ENCODE results near the gene TIPARP.
A peak's percentile ranks its signal among the peaks of the same experiment; 100 is the strongest.

Gene TIPARP

DNA sequence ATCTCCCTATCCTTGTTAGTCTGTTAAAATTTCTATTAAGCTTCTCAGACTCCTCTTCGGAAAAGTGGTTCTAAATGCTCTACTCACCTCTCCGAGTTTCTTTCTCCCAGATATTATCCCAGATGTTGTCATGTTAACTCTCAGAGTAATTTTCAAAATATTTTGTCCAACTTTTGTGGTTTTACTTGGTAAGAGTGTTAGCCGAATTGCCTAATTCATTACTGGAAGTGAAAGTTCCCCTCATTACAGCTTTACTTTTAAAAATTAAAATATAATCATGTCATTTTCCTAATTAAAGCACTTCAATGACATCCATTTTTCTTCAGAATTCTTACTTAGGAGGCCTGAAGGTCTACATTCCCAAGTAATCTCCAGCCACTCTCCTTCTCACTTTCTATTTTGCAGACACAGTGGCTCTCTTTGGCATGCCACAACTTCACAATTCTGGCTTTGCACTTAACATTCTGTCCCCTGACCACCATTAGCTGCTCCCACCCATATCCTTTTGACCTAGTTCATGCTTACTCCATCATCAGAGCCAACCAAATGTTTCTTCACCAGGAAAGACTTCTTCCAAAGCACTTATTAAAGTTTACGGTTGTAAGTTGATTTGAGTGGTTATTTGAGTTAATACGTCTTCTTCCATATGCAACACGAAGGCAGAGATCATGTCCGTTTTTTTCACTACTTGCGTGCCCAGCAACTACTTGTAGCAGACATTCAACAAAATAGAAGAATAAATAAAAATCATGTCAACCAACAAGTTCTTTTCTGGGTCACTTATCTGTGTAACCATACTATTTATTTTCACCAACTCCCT is 10.2 kb upstream of the TIPARP start:
- Mint-ChIP-seq H3K4me1 (peaks cover 42% of the 10 kb centered on the region), H3K36me3 (no peaks in the 10 kb centered on the region), H3K9me3 (no peaks in the 10 kb centered on the region), H3K4me3 (no peak overlapping the region), H3K27me3 (no peaks in the 10 kb centered on the region), H3K27ac (peak overlapping the region; percentile 25)
- ATAC-seq = no peak

DNA sequence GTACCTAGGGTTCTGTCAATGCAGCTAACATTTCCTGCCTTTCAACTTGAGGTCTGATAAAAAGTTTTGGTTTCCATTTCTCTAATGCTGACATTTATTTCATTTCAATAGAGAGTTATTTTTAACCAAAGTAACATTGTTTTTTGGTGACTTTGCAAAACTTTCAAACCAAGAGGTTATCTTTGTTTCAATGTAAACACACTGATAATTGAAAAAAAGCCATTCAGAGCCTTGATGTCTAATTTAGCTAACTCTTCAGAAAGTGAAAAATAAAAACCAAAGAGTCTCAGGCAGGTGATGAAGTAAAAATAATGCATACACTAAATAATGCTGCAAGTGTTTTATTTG is 9.6 kb upstream of the TIPARP start:
- H3K4me3 Mint-ChIP-seq = no peak overlapping the region
- ATAC-seq = peak; percentile 60
- no peaks in the 10 kb centered on the region for H3K27me3 Mint-ChIP-seq
- H3K4me1 Mint-ChIP-seq = peaks cover 42% of the 10 kb centered on the region
- no peaks in the 10 kb centered on the region for H3K36me3 Mint-ChIP-seq
- no peaks in the 10 kb centered on the region for H3K9me3 Mint-ChIP-seq
- H3K27ac Mint-ChIP-seq = peak overlapping the region; percentile 25

DNA sequence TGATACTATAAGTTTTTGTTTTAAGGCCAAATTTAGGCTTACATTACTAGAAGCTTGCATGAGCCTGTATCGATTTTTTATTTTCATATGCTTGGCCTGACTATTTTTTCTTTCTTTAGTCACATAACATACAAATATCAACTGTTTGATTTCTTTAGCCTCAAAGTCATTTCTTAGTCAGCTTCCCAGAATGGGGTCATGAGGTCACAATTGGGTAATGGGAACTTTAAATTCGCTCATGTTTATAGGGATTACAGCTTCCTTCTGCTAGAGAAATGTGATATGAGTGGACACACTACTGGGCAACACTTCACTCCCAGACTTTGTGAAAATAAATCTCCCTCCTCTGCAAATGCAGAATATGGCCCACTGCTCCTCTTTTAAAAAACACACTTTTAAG is 9.1 kb upstream of the TIPARP start:
- Mint-ChIP-seq H3K27ac (peak overlapping the region; percentile 26), H3K9me3 (no peaks in the 10 kb centered on the region), H3K36me3 (no peaks in the 10 kb centered on the region), H3K4me1 (peaks cover 42% of the 10 kb centered on the region), H3K4me3 (no peak overlapping the region), H3K27me3 (no peaks in the 10 kb centered on the region)
- ATAC-seq = no peak

DNA sequence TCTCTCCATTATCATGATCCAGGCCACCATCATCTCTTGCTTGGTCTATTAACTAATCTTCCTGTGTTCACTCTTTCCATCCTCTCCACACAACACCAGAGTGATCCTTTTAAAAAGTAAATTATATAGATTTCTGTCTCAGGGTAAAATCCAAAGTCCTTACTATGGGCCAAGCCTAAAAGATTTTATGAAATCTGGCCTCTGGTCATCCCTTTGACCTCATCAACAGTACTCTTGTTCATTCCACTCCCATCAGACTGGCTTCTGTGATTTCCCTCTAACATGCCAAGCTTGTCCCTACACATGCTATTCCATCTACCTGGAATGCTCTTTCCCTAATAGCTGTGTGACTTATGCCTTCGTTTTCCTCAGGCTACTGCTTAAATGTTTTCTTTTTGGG is 8.3 kb upstream of the TIPARP start:
- H3K36me3 Mint-ChIP-seq = no peaks in the 10 kb centered on the region
- peaks cover 39% of the 10 kb centered on the region for H3K4me1 Mint-ChIP-seq
- H3K9me3 Mint-ChIP-seq = no peaks in the 10 kb centered on the region
- no peak overlapping the region for H3K4me3 Mint-ChIP-seq
- H3K27ac Mint-ChIP-seq = peak overlapping the region; percentile 26
- ATAC-seq = no peak
- no peaks in the 10 kb centered on the region for H3K27me3 Mint-ChIP-seq

DNA sequence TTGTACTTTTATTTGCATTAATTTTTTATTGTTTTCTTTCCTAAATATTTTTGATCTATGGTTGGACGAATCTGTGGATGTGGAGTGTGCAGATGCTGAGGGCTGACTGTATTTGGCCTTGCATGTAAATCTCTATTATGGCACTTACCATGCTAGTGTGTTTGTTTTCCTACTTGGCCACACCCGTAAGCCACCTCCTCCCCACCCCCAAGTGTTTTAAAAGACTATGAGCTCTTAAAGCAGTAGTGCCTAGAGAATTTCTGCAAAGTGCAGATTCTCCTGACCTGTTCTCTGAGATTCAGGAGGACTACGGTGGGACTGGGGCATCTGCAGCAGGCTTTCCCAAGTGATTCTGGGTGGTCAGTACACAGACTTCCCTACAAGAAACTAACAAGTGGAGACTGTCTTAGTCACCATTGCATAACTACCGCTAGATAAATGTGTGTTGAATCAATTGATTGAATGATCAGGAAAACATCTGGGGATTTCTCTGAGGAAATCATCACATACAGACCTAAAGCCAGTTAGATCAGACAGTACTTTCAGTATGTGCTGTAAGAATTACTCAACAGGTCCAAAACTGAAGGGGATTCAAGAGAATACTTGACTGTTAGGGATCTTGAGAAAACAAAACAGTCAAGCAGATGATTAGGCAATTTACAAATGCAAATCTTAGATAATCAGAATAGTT is 6.2 kb upstream of the TIPARP start:
- H3K27ac Mint-ChIP-seq = no peak overlapping the region
- no peak overlapping the region for H3K4me3 Mint-ChIP-seq
- H3K9me3 Mint-ChIP-seq = no peaks in the 10 kb centered on the region
- H3K36me3 Mint-ChIP-seq = no peaks in the 10 kb centered on the region
- no peaks in the 10 kb centered on the region for H3K27me3 Mint-ChIP-seq
- no peak for ATAC-seq
- H3K4me1 Mint-ChIP-seq = peaks cover 32% of the 10 kb centered on the region

DNA sequence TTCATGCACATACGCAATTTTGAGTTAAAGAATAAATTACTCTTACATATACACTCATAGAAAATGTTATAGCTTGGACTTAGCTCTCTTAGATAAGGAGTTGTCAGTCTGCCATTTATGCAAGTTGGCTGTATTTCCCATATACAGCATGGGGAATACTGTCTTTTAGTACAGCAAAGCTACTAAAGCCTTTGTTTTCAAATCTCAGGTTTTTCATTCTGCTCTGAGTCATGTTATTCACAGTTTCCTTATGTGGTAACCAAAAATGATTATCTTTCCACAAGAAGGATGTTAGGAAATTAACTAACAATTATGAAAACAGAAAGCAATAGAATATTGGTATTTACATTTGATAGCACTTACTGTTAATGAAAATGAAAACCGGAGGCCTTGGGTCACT is 4.3 kb upstream of the TIPARP start:
- Mint-ChIP-seq H3K4me1 (peaks cover 25% of the 10 kb centered on the region), H3K36me3 (peaks cover 1% of the 10 kb centered on the region), H3K9me3 (no peaks in the 10 kb centered on the region), H3K4me3 (no peak overlapping the region), H3K27me3 (no peaks in the 10 kb centered on the region), H3K27ac (no peak overlapping the region)
- no peak for ATAC-seq

DNA sequence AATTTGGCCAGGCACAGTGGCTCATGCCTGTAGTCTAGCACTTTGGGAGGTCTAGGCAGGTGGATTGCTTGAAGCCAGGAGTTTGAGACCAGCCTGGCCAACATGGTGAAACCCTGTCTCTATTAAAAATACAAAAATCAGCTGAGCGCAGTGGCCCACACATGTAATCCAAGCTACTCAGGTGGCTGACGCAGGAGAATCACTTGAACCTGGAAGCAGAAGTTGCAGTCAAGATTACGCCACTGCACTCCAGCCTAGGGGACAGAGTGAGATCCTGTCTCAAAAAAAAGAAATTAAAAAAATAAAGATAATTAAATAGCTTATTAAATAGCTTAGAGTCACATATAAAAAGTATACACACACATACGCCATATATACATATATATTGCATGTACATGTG is 3.7 kb upstream of the TIPARP start:
- no peaks in the 10 kb centered on the region for H3K9me3 Mint-ChIP-seq
- no peak for ATAC-seq
- no peak overlapping the region for H3K27ac Mint-ChIP-seq
- no peak overlapping the region for H3K4me3 Mint-ChIP-seq
- no peaks in the 10 kb centered on the region for H3K27me3 Mint-ChIP-seq
- peaks cover 20% of the 10 kb centered on the region for H3K4me1 Mint-ChIP-seq
- H3K36me3 Mint-ChIP-seq = peaks cover 5% of the 10 kb centered on the region

DNA sequence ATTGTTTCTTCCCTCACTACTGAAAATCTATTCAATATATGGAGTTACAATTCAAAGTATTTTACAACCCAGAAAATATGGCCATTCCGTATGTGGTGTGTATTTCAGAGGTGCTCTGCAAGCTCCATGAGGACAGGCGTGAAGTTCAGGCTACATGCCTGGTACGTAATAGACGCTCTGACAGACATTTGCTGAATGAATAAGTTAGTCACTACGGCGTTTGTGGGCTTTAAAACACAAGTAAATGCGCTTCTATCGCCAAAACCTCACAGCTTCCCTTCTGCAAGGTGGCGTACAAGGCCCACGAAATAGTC is 701 bp upstream of the TIPARP start:
- peaks cover 26% of the 10 kb centered on the region for H3K36me3 Mint-ChIP-seq
- peak overlapping the region; percentile 62 for H3K27ac Mint-ChIP-seq
- H3K27me3 Mint-ChIP-seq = no peaks in the 10 kb centered on the region
- peaks cover 33% of the 10 kb centered on the region for H3K4me1 Mint-ChIP-seq
- H3K9me3 Mint-ChIP-seq = no peaks in the 10 kb centered on the region
- ATAC-seq = no peak
- peak overlapping the region; percentile 97 for H3K4me3 Mint-ChIP-seq

DNA sequence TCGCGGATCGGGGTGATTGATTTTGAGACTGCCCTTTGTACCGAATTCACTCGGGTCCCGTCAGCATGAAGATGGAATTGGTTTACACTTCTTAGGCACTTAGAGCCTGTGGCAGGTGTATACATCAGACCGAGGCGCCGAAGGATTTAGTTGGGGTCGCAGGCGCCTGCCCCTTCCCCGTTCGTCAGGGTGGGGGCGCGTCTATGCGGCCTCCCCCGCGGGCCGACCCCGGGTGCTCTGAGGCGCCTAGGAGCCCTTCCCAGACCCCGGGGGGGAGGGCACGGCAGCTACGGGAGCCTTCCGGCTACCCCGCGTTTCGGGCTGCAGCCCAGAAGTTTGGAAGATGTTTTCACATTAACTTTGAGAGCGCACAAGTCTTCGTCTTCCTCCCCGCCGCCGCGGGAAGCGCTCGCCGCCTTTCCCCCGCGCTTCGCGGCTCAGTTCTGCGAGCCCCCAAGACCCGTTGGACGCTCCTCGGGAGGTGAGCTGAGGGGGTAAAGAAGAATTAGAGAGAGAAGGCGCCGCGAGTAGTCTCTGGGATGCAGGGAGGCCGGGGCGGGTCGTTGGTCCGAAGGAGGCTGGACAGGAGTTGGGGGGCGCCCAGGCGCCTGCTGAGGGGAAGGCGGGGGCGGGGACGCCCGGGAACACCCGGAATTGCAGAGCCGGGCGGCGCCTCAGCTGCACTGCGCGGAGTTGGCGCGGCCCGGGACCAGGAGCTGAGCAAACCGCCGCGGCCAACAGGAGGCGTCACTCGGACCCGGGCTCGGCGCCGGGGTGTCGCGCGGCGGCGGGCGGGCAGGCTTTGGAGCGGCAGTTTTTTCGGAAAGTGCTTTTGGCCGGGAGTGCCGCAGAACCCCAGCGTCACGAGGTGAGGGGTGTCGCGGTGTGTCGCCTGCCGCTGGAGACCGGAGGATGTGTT is 780 bp downstream of the TIPARP start:
- peak; percentile 1 for ATAC-seq
- H3K27me3 Mint-ChIP-seq = no peaks in the 10 kb centered on the region
- H3K36me3 Mint-ChIP-seq = peaks cover 28% of the 10 kb centered on the region
- H3K4me1 Mint-ChIP-seq = peaks cover 40% of the 10 kb centered on the region
- H3K9me3 Mint-ChIP-seq = no peaks in the 10 kb centered on the region
- peak overlapping the region; percentile 97 for H3K4me3 Mint-ChIP-seq
- H3K27ac Mint-ChIP-seq = peak overlapping the region; percentile 62

DNA sequence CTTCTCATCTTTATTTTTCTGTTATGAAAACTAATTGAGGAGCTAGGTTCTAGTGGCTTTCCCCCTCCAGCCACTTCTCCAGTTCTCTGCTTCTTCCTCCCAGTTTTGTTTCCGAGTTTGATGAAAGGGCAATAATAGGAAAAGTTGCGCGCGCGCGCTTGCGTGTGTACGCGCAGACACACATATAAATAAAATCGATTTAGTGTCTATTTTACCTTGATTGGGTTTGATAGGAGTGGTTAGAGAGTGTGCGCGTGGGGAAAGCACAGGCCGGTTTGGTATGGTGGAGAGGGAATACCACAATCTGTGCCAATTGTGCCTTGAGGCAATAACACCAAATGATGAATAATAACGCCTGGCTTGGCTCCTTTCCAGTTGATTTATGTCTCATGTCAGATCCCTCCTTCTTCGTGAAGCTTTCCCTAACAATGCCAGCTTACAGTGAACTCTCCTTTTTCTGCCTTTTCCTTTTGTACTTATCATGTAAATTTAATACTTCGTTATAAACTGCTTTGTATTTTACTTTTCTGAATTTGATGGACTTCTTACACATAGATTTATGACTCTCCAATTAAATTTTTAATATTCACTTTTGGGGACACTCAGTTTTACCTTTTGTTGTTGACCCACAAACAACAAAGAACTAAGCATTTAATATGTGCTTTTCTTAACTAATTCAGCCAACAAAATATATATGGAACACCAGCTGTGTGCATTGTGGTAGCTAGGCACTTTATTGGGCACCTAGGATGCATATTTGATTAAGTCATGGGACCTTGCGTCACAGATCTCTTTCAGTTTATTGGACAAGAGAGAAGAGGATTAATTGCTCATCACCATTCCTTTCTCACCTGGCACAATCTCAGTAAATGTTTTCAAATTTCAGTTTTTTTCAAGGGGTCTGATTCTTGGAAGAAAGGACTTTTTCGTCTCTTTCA is 1.7 kb downstream of the TIPARP start:
- Mint-ChIP-seq H3K27ac (peak overlapping the region; percentile 62), H3K9me3 (no peaks in the 10 kb centered on the region), H3K4me3 (peak overlapping the region; percentile 97), H3K27me3 (no peaks in the 10 kb centered on the region), H3K36me3 (peaks cover 38% of the 10 kb centered on the region), H3K4me1 (peaks cover 49% of the 10 kb centered on the region)
- ATAC-seq = no peak

DNA sequence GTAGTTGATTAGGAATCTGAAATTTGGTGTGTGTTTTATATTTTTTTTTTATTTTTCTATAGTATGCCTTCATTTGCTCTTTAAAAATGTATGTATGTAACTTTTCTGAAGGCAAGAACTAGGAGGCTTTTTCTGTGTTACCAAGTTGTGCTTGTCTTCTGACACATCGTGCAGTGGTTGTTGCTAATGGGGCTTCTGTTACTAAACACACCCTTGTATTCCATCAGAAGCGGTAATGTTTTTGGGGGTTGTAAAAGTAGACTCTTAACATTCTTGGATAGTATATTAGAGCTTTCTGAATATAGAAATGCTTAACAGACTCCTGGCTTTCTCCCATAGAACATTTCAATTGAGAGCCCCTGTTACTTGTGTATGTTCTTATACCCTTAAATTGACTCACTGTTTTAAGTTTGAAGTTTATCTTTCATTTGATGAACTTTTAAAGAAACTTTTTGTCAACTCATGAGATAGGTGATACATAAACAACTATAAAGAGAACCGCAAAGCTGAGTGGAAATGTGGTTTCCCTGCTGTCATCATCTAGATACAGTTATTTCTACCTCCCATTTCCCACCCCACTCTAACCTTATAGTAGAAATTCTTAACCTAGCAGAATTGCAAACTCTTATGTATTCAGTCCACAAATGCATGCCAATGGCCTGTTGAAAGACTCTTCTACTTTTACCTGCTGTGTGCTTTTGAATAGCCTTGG is 2.5 kb downstream of the TIPARP start:
- no peak overlapping the region for H3K27ac Mint-ChIP-seq
- no peak for ATAC-seq
- no peaks in the 10 kb centered on the region for H3K27me3 Mint-ChIP-seq
- peak overlapping the region; percentile 97 for H3K4me3 Mint-ChIP-seq
- no peaks in the 10 kb centered on the region for H3K9me3 Mint-ChIP-seq
- H3K4me1 Mint-ChIP-seq = peaks cover 57% of the 10 kb centered on the region
- H3K36me3 Mint-ChIP-seq = peaks cover 44% of the 10 kb centered on the region

DNA sequence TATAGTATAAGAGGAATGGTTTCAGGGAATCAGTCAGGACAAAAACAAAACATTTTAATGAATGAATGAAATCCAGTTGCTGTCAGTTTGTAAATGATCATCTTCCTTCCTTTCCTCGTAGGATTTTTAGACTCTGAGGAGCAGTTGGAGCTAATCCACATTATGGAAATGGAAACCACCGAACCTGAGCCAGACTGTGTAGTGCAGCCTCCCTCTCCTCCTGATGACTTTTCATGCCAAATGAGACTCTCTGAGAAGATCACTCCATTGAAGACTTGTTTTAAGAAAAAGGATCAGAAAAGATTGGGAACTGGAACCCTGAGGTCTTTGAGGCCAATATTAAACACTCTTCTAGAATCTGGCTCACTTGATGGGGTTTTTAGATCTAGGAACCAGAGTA is 3.1 kb downstream of the TIPARP start:
- Mint-ChIP-seq H3K4me1 (peaks cover 61% of the 10 kb centered on the region), H3K27me3 (no peaks in the 10 kb centered on the region), H3K27ac (no peak overlapping the region), H3K36me3 (peaks cover 48% of the 10 kb centered on the region), H3K9me3 (no peaks in the 10 kb centered on the region), H3K4me3 (peak overlapping the region; percentile 23)
- ATAC-seq = no peak

DNA sequence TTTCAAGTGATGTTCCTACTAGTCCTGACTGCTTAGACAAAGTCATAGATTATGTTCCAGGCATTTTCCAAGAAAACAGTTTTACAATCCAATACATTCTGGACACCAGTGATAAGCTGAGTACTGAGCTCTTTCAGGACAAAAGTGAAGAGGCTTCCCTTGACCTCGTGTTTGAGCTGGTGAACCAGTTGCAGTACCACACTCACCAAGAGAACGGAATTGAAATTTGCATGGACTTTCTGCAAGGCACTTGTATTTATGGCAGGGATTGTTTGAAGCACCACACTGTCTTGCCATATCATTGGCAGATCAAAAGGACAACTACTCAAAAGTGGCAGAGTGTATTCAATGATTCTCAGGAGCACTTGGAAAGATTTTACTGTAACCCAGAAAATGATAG is 3.8 kb downstream of the TIPARP start:
- no peaks in the 10 kb centered on the region for H3K9me3 Mint-ChIP-seq
- H3K4me3 Mint-ChIP-seq = no peak overlapping the region
- H3K36me3 Mint-ChIP-seq = peaks cover 48% of the 10 kb centered on the region
- ATAC-seq = no peak
- H3K27ac Mint-ChIP-seq = no peak overlapping the region
- no peaks in the 10 kb centered on the region for H3K27me3 Mint-ChIP-seq
- H3K4me1 Mint-ChIP-seq = peaks cover 61% of the 10 kb centered on the region

DNA sequence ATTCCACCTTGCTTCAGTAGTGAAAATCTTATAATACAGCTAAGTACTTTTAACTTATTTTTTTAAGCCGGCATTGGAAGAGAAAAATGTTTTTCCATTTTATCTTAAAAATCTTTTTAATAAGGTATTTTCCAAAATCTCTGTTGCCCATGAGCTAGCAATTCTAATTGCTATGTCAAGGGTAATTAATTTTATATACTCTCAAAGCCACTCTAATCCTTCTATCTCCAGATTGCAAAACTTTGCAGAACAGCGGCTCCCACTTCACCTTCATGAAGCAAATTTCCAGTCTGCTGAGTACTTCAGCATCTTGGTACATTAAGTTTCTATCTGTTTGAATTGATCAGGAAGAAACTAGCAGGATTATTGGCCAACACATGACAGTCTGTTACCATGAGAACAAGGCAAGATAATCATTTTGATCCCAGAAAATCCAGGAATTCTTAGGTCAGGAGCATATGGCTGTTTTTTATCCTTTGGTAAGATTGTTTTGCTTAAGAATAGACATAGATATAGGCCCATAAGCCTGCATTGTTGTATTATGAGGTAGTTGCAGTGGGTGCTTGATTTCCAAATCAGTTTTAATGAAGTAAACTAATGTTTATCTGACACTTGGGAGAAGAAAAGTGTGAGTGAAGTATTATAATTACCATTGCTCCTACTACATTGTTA is 6.0 kb downstream of the TIPARP start:
- H3K9me3 Mint-ChIP-seq = no peaks in the 10 kb centered on the region
- no peaks in the 10 kb centered on the region for H3K27me3 Mint-ChIP-seq
- H3K27ac Mint-ChIP-seq = no peak overlapping the region
- H3K4me1 Mint-ChIP-seq = peaks cover 60% of the 10 kb centered on the region
- no peak for ATAC-seq
- peak overlapping the region; percentile 34 for H3K4me3 Mint-ChIP-seq
- peaks cover 48% of the 10 kb centered on the region for H3K36me3 Mint-ChIP-seq
